ENCODE data around the gene SLC25A28.

The SLC25A28 gene

GRCh38 chr10:99579971-99580370 is 40.3 kb downstream of the SLC25A28 start:
- no peaks in the 10 kb centered on the region for H3K27me3 Mint-ChIP-seq
- no peak overlapping the region for H3K4me3 Mint-ChIP-seq
- H3K4me1 Mint-ChIP-seq (ENCODE audit: low read depth) = no peaks in the 10 kb centered on the region
- H3K36me3 Mint-ChIP-seq = no peaks in the 10 kb centered on the region
- H3K27ac Mint-ChIP-seq = no peak overlapping the region
- no peaks in the 10 kb centered on the region for H3K9me3 Mint-ChIP-seq (ENCODE audit: low read depth)

- H3K4me1 Mint-ChIP-seq (ENCODE audit: low read depth) = no peaks in the 10 kb centered on the region
- H3K9me3 Mint-ChIP-seq (ENCODE audit: low read depth) = no peaks in the 10 kb centered on the region
- H3K36me3 Mint-ChIP-seq = peaks cover 3% of the 10 kb centered on the region
- peaks cover 3% of the 10 kb centered on the region for H3K27me3 Mint-ChIP-seq
- no peak overlapping the region for H3K27ac Mint-ChIP-seq
- no peak overlapping the region for H3K4me3 Mint-ChIP-seq
Observed at GRCh38 chr10:99573790-99574189, 46.4 kb downstream of the SLC25A28 start.

GRCh38 chr10:99571816-99572215 is 48.4 kb downstream of the SLC25A28 start:
- Mint-ChIP-seq H3K27me3 (peaks cover 6% of the 10 kb centered on the region), H3K27ac (no peak overlapping the region), H3K9me3 (ENCODE audit: low read depth) (no peaks in the 10 kb centered on the region)

GRCh38 chr10:99569961-99570360 is 50.3 kb downstream of the SLC25A28 start:
- H3K9me3 Mint-ChIP-seq (ENCODE audit: low read depth) = no peaks in the 10 kb centered on the region
- peaks cover 12% of the 10 kb centered on the region for H3K27me3 Mint-ChIP-seq
- H3K36me3 Mint-ChIP-seq = peaks cover 3% of the 10 kb centered on the region
- no peak overlapping the region for H3K27ac Mint-ChIP-seq
- no peak overlapping the region for H3K4me3 Mint-ChIP-seq
- H3K4me1 Mint-ChIP-seq (ENCODE audit: low read depth) = no peaks in the 10 kb centered on the region

More at GRCh38 chr10:99571816-99572215, 48.4 kb downstream of the SLC25A28 start:
- no peaks in the 10 kb centered on the region for H3K4me1 Mint-ChIP-seq (ENCODE audit: low read depth)
- peaks cover 3% of the 10 kb centered on the region for H3K36me3 Mint-ChIP-seq
- no peak overlapping the region for H3K4me3 Mint-ChIP-seq

- H3K4me3 Mint-ChIP-seq = no peak overlapping the region
- no peaks in the 10 kb centered on the region for H3K4me1 Mint-ChIP-seq (ENCODE audit: low read depth)
- H3K9me3 Mint-ChIP-seq (ENCODE audit: low read depth) = no peaks in the 10 kb centered on the region
- no peak overlapping the region for H3K27ac Mint-ChIP-seq
- H3K36me3 Mint-ChIP-seq = peaks cover 3% of the 10 kb centered on the region
- H3K27me3 Mint-ChIP-seq = peaks cover 12% of the 10 kb centered on the region
Observed at GRCh38 chr10:99569253-99569939, 50.8 kb downstream of the SLC25A28 start.

- Mint-ChIP-seq H3K4me1 (ENCODE audit: low read depth) (no peaks in the 10 kb centered on the region), H3K36me3 (no peaks in the 10 kb centered on the region), H3K4me3 (no peak overlapping the region), H3K9me3 (ENCODE audit: low read depth) (no peaks in the 10 kb centered on the region), H3K27ac (no peak overlapping the region), H3K27me3 (peaks cover 18% of the 10 kb centered on the region)
Observed at GRCh38 chr10:99565166-99565565, 55.1 kb downstream of the SLC25A28 start.

- Mint-ChIP-seq H3K36me3 (no peaks in the 10 kb centered on the region), H3K27me3 (peaks cover 18% of the 10 kb centered on the region), H3K9me3 (ENCODE audit: low read depth) (no peaks in the 10 kb centered on the region), H3K27ac (no peak overlapping the region), H3K4me3 (no peak overlapping the region), H3K4me1 (ENCODE audit: low read depth) (no peaks in the 10 kb centered on the region)
Observed at GRCh38 chr10:99564361-99564760, 55.9 kb downstream of the SLC25A28 start.

GRCh38 chr10:99562631-99563030 is 57.6 kb downstream of the SLC25A28 start:
- no peak overlapping the region for H3K4me3 Mint-ChIP-seq
- H3K27me3 Mint-ChIP-seq = peaks cover 20% of the 10 kb centered on the region
- no peaks in the 10 kb centered on the region for H3K36me3 Mint-ChIP-seq

More at GRCh38 chr10:99562631-99563030, 57.6 kb downstream of the SLC25A28 start:
- Mint-ChIP-seq H3K27ac (no peak overlapping the region), H3K4me1 (ENCODE audit: low read depth) (no peaks in the 10 kb centered on the region), H3K9me3 (ENCODE audit: low read depth) (no peaks in the 10 kb centered on the region)

Data from activated naive CD8-positive, alpha-beta T cell (primary cell).